ENCODE measurements around the gene NUP54. TPM values are rescaled to one million over a fixed set of nuclear protein-coding genes. Genes with fewer than 3 reads are reported as not detected.

NUP54 gene
- total RNA-seq, 2 donors from 2014 or later: 13.7 to 14.9 TPM

GRCh38 chr4:76192236-76192635 lies 44.0 kb upstream of the NUP54 start:
- Histone ChIP-seq H3K9me3 (no peaks in the 10 kb centered on the region), H3K4me1 (peaks cover 0 to 66% of the 10 kb centered on the region in 2 donors), H3K4me3 (no peak overlapping the region), H3K27ac (no peak overlapping the region), H3K36me3 (peaks cover 29% of the 10 kb centered on the region), H3K27me3 (no peaks in the 10 kb centered on the region)
- no peak for DNase-seq (ENCODE audit: low spot score)
- no peak for TF ChIP-seq CTCF (IDR thresholded peaks at IDR 0.05)

- no peak overlapping the region for H3K4me3 ChIP-seq
- H3K36me3 ChIP-seq: peaks cover 17% of the 10 kb centered on the region
- H3K9me3 ChIP-seq: no peaks in the 10 kb centered on the region
- no peak overlapping the region for H3K27ac ChIP-seq
- no peak for TF ChIP-seq CTCF (IDR thresholded peaks at IDR 0.05)
- H3K27me3 ChIP-seq: no peaks in the 10 kb centered on the region
- peaks cover 0 to 36% of the 10 kb centered on the region in 2 donors for H3K4me1 ChIP-seq
- DNase-seq (ENCODE audit: low spot score): no peak
Observed at GRCh38 chr4:76188557-76188956, 40.4 kb upstream of the NUP54 start.

- no peak for TF ChIP-seq CTCF (IDR thresholded peaks at IDR 0.05)
Observed at GRCh38 chr4:76188149-76188548, 40.0 kb upstream of the NUP54 start.

GRCh38 chr4:76187152-76187551 lies 39.0 kb upstream of the NUP54 start:
- no peak for DNase-seq (ENCODE audit: low spot score)
- H3K27ac ChIP-seq: no peak overlapping the region
- H3K36me3 ChIP-seq: peaks cover 3% of the 10 kb centered on the region
- no peaks in the 10 kb centered on the region for H3K9me3 ChIP-seq
- H3K4me3 ChIP-seq: no peak overlapping the region
- TF ChIP-seq CTCF (IDR thresholded peaks at IDR 0.05): no peak
- peaks cover 0 to 22% of the 10 kb centered on the region in 2 donors for H3K4me1 ChIP-seq
- H3K27me3 ChIP-seq: no peaks in the 10 kb centered on the region

More at GRCh38 chr4:76188149-76188548, 40.0 kb upstream of the NUP54 start:
- DNase-seq (ENCODE audit: low spot score): no peak
- Histone ChIP-seq H3K27me3 (no peaks in the 10 kb centered on the region), H3K27ac (no peak overlapping the region), H3K36me3 (peaks cover 13% of the 10 kb centered on the region), H3K4me1 (peaks cover 0 to 31% of the 10 kb centered on the region in 2 donors), H3K4me3 (no peak overlapping the region), H3K9me3 (no peaks in the 10 kb centered on the region)

- no peak for TF ChIP-seq CTCF (IDR thresholded peaks at IDR 0.05)
- Histone ChIP-seq H3K27me3 (no peaks in the 10 kb centered on the region), H3K27ac (no peak overlapping the region), H3K4me3 (no peak overlapping the region), H3K36me3 (no peaks in the 10 kb centered on the region), H3K9me3 (no peaks in the 10 kb centered on the region), H3K4me1 (peaks cover 0 to 16% of the 10 kb centered on the region in 2 donors)
- no peak for DNase-seq (ENCODE audit: low spot score)
Observed at GRCh38 chr4:76182463-76182862, 34.3 kb upstream of the NUP54 start.

Measured in right atrium auricular region (tissue), 2 donors.